GM19043 (cell line): Measurements from ENCODE around the gene S100A16.

ENCODE experiments used
- ATAC-seq: cut with Tn5 transposase; IDR thresholded peaks from one replicate; pipeline ENCODE4 v1.9.1; 2021; ENCODE audit warnings: low read depth; ENCODE audit not compliant: unreplicated experiment

S100A16 gene

GRCh38 chr1:153638261-153638660 is 25.3 kb upstream of the S100A16 start:
- ATAC-seq, result no peak

GRCh38 chr1:153636312-153636711 is 23.4 kb upstream of the S100A16 start:
- ATAC-seq, result no peak

- ATAC-seq, result no peak
Measured at GRCh38 chr1:153635872-153636271, 22.9 kb upstream of the S100A16 start.

- ATAC-seq, result peak; percentile 86
Measured at GRCh38 chr1:153633754-153634665, 21.1 kb upstream of the S100A16 start, which contains the start of gene CHTOP. Gene CHTOP, plus strand, starts transcription at chr1:153634066. Its CDS starts 2,523 bp downstream, at chr1:153636589.

- ATAC-seq, result no peak
Measured at GRCh38 chr1:153633161-153633753, 20.3 kb upstream of the S100A16 start.

GRCh38 chr1:153631047-153632022 is 18.4 kb upstream of the S100A16 start:
- ATAC-seq, result no peak

GRCh38 chr1:153630384-153630783 is 17.4 kb upstream of the S100A16 start:
- ATAC-seq, result no peak

- ATAC-seq, result no peak
Measured at GRCh38 chr1:153629971-153630370, 17.0 kb upstream of the S100A16 start.

- ATAC-seq, result no peak
Measured at GRCh38 chr1:153629343-153629665, 16.4 kb upstream of the S100A16 start.

GRCh38 chr1:153628638-153629342 is 15.9 kb upstream of the S100A16 start:
- ATAC-seq, result no peak

GRCh38 chr1:153627715-153628626 is 15.0 kb upstream of the S100A16 start, which contains the start of gene S100A1:
Gene S100A1, plus strand, starts transcription at chr1:153628434. Its CDS starts 2,088 bp downstream, at chr1:153630522.
- ATAC-seq, result no peak

- no peak for ATAC-seq
Measured at GRCh38 chr1:153626904-153627714, 14.2 kb upstream of the S100A16 start, which contains the start of gene S100A13. Gene S100A13, minus strand, starts transcription at chr1:153627505. Its CDS starts 1,033 bp downstream, at chr1:153626472.

- ATAC-seq, result no peak
Measured at GRCh38 chr1:153626477-153626903, 13.6 kb upstream of the S100A16 start.

GRCh38 chr1:153624965-153625611 is 12.2 kb upstream of the S100A16 start:
- no peak for ATAC-seq

GRCh38 chr1:153623101-153623500 is 10.2 kb upstream of the S100A16 start:
- ATAC-seq, result no peak

- no peak for ATAC-seq
Measured at GRCh38 chr1:153619171-153619570, 6.2 kb upstream of the S100A16 start.

GRCh38 chr1:153617663-153618062 is 4.7 kb upstream of the S100A16 start:
- ATAC-seq, result no peak

GRCh38 chr1:153616917-153617311 is 4.0 kb upstream of the S100A16 start:
- ATAC-seq, result no peak
